Measurements from ENCODE around the gene GNA12. TPM values are rescaled to one million over a fixed set of nuclear protein-coding genes. Genes with fewer than 3 reads are reported as not detected.
"Not testable (repeated sequence)": the region's sequence is repeated elsewhere in the genome, so short reads cannot be mapped to it uniquely, and the experiment has no call there.

GNA12 gene
- polyA plus RNA-seq, 3 donors: 36.6 to 45.7 (median 45.6) TPM

GRCh38 chr7:2679135-2680127, 164.7 kb downstream of the GNA12 start:
- not testable (repeated sequence) for DNase-seq

GRCh38 chr7:2678454-2678853, 165.7 kb downstream of the GNA12 start:
- DNase-seq: not testable (repeated sequence)

Other genes starting within 250 kb of the GNA12 start
- 100 to 1,000 TPM; 114 to 152 (median 138) TPM for gene TTYH3, start 212.3 kb downstream of the GNA12 start, polyA plus RNA-seq (ENCODE audit: insufficient read length in 3 of 3)
- gene AMZ1, start 156.1 kb downstream of the GNA12 start, polyA plus RNA-seq (ENCODE audit: insufficient read length in 3 of 3): under 1 TPM; 0.21 to 0.43 (median 0.43) TPM
- 1 to 10 TPM; 1.6 to 2.2 (median 1.9) TPM for gene CARD11, start 199.6 kb upstream of the GNA12 start, polyA plus RNA-seq (ENCODE audit: insufficient read length in 3 of 3)

Measured in renal pelvis (tissue), 4 donors.